AML-193 (cell line): Measurements from ENCODE around the gene FRMD4B.

Experiments used
- DNase-seq, 2 experiments: peaks; one replicate each; lab custom pipeline; 2025; lab: John Stamatoyannopoulos, UW

FRMD4B gene

DNA sequence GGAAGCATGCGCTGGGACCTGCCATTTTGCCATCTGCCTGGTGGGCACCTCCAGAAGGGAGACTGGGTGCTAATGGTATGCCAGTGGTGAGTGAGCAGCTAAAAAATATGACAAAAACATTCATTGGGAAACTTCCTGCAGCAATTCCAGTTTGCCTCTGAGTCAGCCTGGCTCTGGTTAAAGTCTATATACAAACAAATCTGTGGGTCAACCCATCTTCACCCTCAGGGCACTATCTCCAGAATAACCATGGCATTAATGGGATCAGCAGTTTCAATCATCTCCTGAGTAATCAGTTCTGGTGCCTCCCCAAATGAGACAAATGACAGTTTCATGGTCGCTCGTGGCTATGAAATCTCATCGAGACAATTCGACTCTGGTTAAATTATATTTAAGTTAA lies 21.5 kb downstream of the FRMD4B start:
- DNase-seq, result no peak

DNA sequence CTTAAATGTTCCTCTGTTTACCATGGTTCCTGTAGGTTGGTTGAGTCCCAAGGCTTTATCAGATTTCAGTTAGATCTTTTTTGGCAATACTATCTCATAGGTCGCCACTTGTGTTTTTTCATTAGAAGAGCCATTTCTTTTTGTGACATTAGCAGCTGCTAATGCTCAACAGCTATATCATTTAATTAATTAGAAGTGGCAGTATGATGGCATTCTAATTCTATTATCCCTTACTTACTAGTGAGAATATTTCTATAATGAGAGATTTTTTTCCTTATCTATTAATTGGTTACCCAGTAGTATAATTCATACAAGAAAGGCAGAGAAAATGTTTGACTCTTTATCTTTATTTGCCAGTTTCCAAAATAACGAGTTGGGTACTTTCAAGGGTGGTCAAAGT lies 25.2 kb downstream of the FRMD4B start:
- DNase-seq, result no peak

DNA sequence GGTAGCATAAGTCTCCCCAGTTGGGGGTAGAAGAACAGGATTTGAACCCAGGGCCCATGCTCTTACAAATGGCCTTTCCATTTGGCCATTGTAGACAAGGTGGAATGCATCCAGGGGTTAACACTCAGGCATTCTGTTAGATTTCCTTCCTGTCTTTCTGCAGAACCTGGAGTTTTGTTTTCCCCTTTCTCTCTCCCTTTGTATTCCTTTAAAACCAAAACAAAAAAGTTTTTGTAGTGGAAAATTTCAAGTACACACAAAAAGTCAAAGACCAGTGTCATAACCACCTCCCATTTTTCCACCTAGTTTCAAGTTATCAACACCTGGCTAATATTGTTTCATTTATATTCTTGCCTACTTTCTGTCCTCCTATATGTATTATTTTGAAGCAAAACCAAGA lies 26.0 kb downstream of the FRMD4B start:
- DNase-seq, result no peak

DNA sequence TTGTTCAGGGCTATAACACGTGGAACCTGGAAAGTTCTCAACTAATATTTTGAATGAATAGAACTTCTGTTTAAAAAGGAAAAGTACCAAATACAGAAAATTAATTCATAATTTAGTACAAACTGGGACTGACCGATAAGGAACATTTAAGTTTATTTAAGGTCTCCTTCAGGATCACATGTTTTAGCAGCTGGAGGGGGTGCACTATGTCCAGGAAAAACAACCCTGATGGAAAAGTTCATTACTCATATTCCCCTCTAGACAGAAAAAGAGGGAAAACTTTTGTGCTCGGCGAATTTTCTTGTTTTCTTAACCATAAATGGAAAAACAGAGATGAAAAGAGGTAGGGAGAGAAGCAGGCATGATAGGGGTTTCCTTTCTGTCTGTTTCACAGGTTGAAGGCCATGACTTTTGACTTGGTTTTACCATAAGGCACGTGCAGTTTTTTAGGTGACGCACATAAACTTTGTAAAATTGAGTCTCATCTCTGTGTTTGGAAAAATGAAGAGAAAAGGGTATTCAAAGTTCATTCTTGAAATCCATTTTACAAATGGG lies 26.5 kb downstream of the FRMD4B start:
- no peak for DNase-seq

DNA sequence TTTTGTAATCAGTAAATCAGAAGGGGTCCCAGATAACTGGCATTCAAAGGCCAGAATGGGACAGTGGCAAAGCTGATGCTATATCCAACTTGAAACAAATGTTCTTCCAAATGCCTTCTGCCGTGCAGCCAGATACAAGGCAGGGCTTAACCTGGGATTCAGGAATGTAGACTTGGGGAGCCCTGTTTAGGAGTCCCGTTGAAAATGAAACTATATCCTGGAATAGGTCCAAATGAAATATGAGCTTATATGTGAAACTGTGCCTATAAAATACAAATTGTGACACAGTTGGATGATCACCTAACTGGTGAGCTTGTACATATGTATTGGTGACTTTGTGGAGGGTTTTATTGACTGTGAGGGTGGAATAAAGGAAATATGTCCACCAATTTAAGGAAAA lies 28.7 kb downstream of the FRMD4B start:
- DNase-seq, result no peak

DNA sequence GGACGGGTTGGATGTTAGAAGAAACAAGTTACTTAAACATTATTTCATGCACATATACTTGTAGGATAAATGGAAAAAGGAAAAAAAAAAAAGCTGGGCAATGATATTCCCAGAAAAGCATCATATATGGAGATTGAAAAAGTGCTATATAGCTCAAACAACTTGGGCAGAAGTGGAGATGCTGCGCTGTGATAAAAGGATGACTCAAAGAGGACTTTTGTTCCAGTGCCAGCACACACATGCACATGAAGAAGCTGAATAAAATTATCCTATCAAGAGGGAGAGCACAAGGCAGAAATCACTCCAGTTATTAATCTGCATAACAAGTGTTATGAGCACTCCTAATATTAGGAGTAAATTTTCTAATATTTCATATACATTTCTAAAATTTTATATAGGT lies 30.9 kb downstream of the FRMD4B start:
- no peak for DNase-seq

DNA sequence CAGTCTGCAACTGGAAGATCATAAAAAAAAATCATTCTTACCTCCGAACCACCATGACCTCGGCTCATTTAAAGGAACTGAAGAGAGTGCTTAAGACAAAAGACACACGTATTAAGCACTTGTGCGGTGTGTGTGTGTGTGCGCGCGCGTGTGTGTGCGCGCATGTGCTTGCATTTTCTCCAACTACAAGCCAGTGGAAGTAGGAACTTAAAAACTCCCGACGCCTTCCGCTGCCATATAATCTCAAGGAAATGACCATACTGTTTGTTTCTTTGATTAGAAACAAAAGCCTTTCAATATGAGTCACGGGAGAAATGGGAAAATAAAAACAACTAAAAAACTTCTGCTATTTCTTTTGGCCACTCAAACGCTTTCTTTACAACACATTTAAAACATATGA lies 32.4 kb downstream of the FRMD4B start:
- DNase-seq, result no peak

DNA sequence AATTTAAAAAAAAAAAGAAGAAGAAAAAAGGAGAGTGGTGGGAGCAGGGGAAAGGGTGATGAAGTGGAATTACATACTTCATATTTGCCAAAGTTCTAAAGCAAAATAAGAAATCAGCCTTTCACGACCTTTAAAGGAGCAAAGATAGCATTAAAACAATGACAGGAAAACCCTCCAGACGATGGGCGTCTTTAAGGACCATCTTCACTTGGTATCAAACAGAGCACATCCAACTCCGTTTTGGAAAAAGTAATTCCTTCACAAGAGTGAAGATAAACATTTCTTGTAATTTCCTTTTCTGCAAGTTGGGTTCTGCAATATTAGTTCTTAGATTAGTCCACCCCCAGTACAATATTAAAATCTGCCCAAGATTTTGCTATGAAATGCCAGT lies 32.8 kb downstream of the FRMD4B start:
- no peak for DNase-seq

DNA sequence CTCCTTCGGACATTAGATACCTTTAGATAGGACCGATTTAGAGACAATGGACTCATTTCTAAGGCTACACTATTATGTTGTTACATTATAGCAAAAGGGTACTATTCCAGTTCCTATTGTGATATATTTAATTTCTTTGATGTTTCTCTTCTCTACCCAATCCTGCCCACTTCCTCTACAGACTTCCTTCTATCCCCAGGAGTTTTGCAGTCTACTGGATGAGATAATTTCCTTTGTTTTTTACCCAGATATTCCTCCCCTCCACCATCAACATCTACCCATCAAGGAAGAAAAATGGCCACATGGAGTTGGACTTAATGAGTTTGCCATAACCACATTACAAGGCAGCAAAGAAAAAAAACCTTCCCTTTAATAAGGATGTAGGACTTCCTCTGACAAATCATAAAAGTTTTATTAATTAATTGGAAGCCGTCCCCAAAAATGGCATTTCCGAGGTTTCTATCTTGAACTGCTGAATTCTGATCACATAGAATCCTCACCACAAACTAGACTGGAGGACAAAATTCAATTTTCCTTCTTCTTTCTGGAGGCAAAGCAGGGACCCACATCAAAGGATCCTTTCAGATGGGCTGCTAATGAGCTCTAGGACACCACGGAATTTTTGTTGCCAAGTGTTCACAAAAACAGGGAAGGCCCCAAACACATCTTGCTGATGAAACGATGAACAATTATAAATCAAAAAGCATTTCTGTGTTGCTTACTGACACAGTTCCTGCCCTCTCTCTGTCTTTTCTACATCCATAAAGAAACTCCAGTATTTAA lies 33.4 kb downstream of the FRMD4B start:
- no peak for DNase-seq

DNA sequence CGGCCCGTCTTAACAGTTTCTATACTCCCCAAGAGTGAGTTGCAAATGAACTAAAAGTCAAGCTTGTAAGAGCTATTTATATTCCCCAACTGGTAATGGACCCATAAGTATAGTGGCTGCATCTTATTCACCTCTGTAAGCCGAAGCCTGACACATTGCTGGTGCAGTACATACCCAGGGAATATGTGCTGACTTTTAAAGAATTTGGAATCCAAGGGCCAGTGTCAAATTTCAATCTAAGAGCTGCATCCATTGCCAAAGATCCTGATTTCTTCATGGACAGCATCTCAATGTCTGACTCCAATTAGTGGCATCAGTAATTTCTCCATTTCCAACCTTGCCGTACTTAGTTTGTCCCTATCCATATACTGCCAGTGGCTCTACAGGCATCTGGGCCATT lies 42.0 kb downstream of the FRMD4B start:
- DNase-seq, result no peak

DNA sequence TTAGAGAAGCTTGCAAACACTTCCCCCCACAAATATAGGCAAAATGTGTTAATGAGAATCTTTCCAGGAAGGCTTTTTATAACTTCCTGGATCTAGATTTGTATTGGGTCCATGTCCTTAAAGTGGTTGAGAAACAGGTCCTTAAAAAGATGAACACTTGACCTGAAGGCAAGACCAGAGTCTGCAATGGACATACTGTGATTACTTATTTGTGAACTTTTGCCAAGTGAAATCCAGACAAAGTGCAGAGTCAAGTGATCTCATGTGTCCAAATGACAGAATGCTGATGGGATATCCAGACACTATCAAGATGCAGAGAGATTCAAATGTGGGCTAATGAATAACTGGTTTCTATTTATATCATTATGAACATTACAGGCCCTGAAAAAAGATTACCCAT lies 43.8 kb downstream of the FRMD4B start:
- DNase-seq, result no peak

DNA sequence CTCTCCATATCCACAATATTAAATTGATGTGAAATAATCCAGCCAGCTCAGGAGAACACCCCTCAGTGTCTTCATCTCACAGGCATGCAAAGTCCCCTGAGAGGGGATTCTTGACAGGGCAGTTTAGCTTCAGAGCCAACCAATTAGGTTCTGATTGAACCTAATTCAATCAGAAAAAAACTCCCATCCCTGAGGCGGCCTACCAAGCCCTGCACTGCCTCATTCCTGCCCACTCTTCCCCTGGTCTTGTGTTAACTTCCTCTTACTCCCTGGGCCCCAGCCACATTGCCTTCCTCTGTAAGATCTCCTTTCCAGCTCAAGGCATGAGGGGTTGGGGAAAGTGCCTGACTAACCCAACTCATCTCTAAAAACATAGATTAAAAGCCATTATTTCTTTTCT lies 46.1 kb downstream of the FRMD4B start:
- peak in 1 of 2 experiments; percentile 31 for DNase-seq

DNA sequence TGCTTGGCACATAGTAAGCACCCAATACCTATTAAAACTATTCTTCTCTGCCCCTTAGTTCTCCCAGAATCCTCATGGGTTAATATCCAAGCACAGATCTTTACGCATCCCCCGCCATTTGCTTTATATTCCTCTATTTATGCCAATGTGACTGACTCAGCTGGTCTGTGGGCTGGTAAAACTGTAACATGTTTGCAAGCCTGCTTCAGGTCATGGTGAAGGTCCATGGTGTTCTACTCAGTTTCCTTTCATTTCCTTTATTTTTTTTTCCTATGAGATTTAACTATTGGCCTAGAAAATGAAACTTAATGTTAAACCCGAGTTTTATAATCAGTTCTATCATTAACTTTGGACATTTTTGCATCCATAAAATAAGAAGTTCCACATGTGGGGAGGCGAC lies 47.0 kb downstream of the FRMD4B start:
- DNase-seq, result no peak

DNA sequence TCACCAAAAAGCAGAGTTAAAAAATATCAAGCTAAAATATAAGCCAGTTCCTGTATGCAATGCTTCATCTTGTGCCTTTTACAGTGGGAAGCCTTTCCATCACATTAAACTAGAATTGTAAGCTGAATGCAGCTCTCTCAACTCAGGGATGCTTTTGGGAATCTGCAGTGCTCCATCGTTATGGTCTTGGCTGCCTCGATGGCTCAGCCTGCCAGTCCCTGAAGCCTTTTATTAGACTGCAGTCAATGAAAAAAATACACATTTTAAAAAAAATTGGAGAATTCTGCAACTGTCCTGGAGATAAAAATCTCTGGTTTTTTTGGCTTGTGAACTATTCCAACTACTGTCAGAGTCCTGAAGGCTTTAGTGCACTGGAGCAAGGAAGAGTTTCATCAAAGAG lies 53.0 kb downstream of the FRMD4B start:
- DNase-seq, result no peak

DNA sequence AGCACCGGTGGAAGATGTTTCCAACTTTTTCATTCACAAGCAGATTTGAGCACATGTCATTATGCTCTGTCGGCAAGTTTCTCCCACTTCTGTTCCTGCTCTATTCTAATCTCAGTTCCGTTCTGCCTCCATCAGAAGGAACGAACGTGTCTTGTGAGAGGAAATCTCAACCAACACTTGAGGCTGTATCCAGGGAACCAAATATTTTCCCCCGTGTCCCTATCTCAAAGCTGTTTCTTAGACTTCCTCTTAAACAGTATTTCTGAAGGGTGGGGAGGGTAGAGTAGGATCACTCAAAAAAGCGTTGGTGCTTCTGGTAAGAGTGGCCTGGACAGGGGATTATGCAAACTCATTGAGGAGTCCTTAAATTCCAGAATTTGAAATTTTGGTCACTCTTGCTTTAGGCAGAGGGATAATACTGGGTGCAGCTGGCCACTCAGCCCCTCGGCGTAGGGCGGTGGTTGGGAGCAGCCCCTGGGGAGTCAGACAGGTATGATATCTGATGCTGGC lies 54.9 kb downstream of the FRMD4B start:
- no peak for DNase-seq

DNA sequence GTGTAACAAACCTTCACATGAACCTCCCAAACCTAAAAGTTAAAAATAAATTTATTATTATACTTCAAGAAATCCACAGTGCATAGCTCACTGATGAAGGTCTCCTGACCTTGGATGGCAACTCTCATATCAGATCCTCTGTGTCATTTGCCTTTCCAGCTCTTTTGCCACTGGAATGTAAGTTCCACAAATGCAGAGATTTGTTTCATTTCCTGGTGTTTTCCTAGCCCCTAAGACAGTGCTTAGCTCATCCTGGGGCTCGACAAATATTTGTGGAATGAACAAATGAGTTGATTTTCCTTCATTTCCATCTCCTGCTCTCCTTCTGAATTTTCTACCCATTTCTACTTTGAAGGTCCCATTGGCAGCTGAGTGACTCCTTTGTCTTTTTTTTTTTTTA lies 56.0 kb downstream of the FRMD4B start:
- DNase-seq, result no peak

DNA sequence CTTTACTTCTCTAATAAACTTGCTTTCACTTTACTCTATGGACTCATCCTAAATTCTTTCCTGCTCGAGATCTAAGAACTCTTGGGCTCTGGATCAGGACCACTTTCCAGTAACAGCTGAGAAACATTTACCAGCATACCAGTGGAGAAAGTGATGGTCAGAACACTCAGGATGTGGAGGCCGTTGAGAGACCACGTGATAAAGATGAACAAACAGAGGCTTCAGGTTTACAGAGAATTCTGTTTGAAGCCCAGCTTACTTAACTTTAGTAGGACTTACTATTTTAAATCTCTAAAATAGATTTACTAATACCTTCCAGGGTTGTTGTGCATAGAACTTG lies 57.0 kb downstream of the FRMD4B start:
- DNase-seq, result no peak

DNA sequence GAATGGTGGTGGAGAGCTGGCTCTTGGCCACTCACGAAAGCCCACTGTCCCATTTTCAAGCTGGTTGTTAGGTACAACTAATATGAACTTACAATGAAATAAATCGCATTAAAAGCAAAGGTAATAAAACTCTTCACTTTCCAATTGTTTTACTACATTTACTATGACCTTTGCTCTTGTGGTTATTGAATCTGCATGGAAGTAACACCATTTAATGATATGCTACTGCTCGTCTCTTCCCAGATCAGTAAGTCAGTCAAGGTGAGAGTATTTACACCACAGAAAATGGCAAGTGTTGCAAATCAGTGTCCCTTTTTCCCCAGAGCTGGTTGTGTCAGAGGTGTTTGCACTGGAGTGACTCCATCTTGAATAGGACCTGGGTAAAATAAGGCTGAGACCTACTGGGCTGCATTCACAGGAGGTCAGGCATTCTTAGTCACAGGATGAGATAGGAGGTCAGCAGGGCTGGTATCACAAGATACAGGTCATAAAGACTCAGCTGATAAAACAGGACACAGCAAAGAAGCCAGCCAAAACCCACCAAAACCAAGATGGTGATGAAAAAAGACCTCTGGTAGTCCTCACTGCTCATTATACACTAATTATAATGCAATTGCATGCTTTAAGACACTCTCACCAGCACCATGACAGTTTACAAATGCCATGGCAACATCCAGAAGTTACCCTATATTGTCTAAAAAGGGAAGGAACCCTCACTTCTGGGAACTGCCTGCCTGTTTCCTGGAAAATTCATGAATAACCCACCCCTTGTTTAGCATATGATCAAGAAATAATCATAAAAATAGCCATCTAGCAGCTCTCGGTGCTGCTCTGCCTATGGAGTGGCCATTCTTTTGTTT lies 57.6 kb downstream of the FRMD4B start:
- DNase-seq, result no peak

DNA sequence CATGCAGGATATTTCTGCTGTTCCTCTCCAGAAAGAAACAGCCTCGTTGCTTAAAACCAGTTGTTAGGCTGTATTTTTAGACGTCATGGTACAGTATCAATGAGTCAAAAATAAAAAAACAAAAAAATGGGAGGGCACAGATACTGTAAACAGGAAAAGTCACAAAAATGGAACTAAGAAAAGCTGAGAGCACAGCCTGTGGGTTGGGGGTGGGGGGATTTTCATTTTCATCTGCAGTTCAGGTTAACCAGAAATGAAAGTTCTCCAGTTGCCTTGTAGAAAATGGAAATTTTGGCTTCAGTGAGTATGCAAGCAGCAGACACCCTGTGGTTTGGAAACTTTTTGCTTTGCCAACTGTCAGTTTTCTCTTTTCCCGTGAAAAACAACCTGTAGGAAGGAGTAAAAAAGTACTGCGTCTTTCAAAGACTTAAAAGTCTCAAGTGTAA lies 59.0 kb downstream of the FRMD4B start:
- DNase-seq, result no peak

DNA sequence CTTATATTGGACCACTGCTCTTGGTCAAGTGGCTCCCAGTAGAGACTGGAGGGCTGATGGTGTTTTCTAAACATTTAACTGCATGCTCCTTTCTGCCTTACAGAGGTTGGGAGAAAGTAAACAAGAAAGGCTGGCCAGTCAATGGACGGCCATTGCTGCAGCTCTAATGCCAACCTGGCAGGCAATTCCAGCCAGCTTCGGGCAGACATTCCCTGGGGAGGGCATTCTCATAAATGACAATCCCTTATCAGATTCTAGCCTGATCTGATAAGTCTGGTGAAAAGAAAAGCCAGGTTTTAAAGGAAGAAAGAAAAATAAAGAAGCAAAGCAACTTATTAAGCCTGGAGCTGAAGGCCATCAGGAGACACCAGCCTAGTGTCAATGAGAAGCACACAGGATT lies 60.7 kb downstream of the FRMD4B start:
- no peak for DNase-seq

DNA sequence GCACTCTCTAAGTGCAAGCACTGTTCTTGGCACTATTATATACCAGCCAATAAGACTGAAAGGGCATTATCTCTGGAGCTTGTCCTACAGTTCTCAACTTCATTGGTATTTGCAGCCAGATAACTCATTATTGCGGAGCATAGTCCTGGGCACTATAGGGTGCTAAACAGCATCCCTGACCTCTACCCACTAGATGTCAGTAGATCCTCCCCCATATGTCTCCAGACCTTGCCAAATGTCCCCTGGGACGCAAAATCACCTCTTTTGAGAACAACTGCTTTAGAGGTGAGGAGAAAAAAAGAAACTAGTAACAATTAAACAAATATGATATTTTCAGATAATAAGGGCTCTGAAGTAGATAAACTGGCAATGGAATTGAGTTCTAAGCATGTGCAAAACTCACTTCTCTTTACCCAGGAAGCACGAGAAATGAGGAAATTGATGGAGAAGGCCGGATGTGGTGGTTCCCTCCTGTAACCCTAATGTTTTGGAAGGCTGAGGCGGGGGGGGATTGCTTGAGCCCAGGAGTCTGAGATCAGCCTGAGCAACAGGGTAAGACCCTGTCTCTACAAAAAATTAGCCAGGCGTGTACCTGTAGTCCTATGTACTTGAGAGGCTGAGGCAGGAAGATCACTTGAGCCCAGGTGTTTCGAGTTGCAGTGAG lies 61.4 kb downstream of the FRMD4B start:
- peak; percentile 83 to 85 for DNase-seq

DNA sequence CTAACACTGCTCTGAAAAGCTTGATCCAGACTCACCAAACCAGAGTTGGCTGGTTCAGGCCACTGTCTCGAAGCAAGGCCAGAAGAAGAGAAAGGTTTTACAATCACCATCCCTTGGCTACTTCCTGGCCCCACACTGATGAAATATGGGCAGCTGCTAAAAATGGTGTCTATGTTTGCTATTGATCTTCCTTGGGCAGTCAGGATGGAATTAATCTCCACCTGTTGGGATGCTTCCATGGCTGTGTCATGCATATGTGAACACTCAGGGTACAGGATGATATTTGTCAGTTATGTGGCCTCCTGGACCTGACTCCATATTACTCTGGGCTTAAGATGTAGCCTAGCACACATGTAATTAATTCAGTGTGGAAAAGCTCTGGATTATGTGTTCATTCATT lies 61.9 kb downstream of the FRMD4B start:
- no peak for DNase-seq
